Right ventricle myocardium inferior (tissue), 1 donor: ENCODE measurements around the gene RNF133. TPM values are rescaled to one million over a fixed set of nuclear protein-coding genes. Genes with fewer than 3 reads are reported as not detected.

Source experiments
- ATAC-seq: fragments of 200-7000 bp; cut with Tn5 transposase; one replicate; pipeline ENCODE4 v1.9.1; 2020; ENCODE audit warnings: mild to moderate bottlenecking, moderate library complexity
- DNase-seq: peaks from one replicate; pipeline ENCODE4 v3.0.0; 2021; ENCODE audit errors: missing footprints
- intact Hi-C: fragments of 100-400 bp; cut with DNase I; formaldehyde crosslinking; loops from one replicate; pipeline ENCODE4 v1.11.0; 2022
- total RNA-seq: library from RNA; stranded (reverse); fragmentation: NEBNext Ultra II Directional; extraction: Animal tissue kit (Norgen Biotek cat#: 25700); gene quantifications from one replicate; pipeline ENCODE4 v1.2.1, GENCODE V29; 2021
- donor health status: DM: no; HTN: yes; CAD: no; lungs with severe emphysema.

RNF133 gene
- total RNA-seq, 1 donor from 2014 or later, result 0.38 TPM

DNA sequence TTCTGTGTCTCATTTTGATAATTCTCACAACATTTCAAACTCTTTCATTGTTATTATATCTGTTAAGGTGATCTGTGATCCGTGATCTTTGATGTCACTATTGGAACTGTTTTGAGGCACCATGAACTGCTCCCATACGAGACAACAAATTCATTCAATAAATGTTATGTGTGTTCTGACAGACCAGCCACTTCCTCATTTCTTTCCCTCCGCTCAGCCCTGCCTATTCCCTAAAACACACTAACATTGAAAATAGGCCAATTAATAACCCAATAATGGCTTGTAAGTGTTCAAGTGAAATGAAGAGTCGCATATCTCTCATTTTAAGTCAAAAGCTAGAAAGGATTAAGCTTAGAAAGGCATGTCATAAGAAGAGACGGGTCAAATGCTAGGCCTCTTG lies 45.2 kb downstream of the RNF133 start:
- DNase-seq (no peak), ATAC-seq (no peak)
- intact Hi-C loops, result no loop called here

DNA sequence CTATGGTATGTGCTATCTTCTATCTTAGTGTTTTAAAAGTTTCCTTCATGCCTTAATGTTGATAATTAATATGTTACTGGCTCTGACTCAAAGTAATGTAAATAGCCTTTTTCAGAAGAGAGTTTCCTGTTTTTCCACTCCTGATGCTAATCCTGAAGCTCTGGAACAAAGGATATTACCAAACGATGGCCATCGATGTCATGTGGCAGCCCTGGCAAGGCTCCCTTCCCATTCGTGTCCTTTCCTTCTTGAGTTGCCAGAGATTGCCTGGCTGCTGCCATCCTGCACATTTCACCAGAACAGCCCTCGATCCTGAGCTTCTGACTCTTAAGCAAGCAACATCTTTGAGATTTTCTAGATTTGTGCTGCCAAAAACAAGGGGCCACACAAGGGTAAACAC lies 46.0 kb downstream of the RNF133 start:
- ATAC-seq, result no peak
- DNase-seq, result no peak
- intact Hi-C loops, result no loop called here

DNA sequence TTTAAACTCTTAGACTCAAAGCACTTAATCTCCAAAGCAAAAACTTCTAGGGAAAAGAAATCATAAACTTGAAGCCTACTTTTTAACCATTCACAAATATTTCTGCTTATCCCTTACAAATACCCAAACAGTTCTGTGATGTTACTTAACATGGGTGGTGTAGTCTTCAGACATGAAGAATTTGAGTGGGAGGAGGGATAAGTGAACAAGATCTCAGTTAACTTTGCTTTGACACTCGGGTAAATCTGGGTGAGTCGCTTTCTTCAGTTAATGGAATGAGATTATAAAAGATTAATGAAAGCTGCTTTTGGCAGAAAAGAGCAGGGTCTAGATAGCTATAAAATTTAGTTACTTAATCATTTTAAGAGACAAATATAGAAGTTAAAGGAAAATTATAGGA lies 47.5 kb downstream of the RNF133 start:
- DNase-seq, result no peak
- no peak for ATAC-seq
- intact Hi-C loops, result no loop called here

Other genes starting within 250 kb of the RNF133 start
- 0.32 TPM for gene RNF148, start 3.8 kb upstream of the RNF133 start, total RNA-seq
- 20.8 TPM for gene CADPS2, start 187.3 kb upstream of the RNF133 start, total RNA-seq